ENCODE results near the gene PCDHA12. TPM values are rescaled to one million over a fixed set of nuclear protein-coding genes. Genes with fewer than 3 reads are reported as not detected.

PCDHA12 gene
- total RNA-seq, 1 experiment from 2014 or later, result not detected

Other genes with a start within 250 kb of the PCDHA12 start
- gene CD14, start 242.1 kb upstream of the PCDHA12 start, total RNA-seq (2014; rRNA removed; shearing (Covaris generic)), result 0.20 and 0.96 TPM in 2 replicates
- 6.8 and 9.2 TPM in 2 replicates for gene TMCO6, start 235.9 kb upstream of the PCDHA12 start, total RNA-seq (2014; rRNA removed; shearing (Covaris generic))
- 106 and 116 TPM in 2 replicates for gene NDUFA2, start 227.7 kb upstream of the PCDHA12 start, total RNA-seq (2014; rRNA removed; shearing (Covaris generic))
- 93.8 and 130 TPM in 2 replicates for gene IK, start 227.5 kb upstream of the PCDHA12 start, total RNA-seq (2014; rRNA removed; shearing (Covaris generic))
- 11.2 and 15.4 TPM in 2 replicates for gene WDR55, start 210.4 kb upstream of the PCDHA12 start, total RNA-seq (2014; rRNA removed; shearing (Covaris generic))
- 0.10 and 0.12 TPM in 2 replicates for gene DND1, start 201.7 kb upstream of the PCDHA12 start, total RNA-seq (2014; rRNA removed; shearing (Covaris generic))
- gene HARS1, start 183.9 kb upstream of the PCDHA12 start, total RNA-seq (2014; rRNA removed; shearing (Covaris generic)), result 52.0 and 62.3 TPM in 2 replicates
- 22.6 and 25.5 TPM in 2 replicates for gene HARS2, start 183.9 kb upstream of the PCDHA12 start, total RNA-seq (2014; rRNA removed; shearing (Covaris generic))
- gene ZMAT2, start 174.9 kb upstream of the PCDHA12 start, total RNA-seq (2014; rRNA removed; shearing (Covaris generic)), result 44.6 and 45.5 TPM in 2 replicates
- under 0.01 TPM in 1 of 2 replicates, not detected in the other for gene PCDHA1, start 89.2 kb upstream of the PCDHA12 start, total RNA-seq (2014; rRNA removed; shearing (Covaris generic))
- not detected in 2 replicates for gene PCDHA2, start 80.5 kb upstream of the PCDHA12 start, total RNA-seq (2014; rRNA removed; shearing (Covaris generic))
- gene PCDHA3, start 74.3 kb upstream of the PCDHA12 start, total RNA-seq (2014; rRNA removed; shearing (Covaris generic)), result not detected in 2 replicates
- under 0.01 and 0.12 TPM in 2 replicates for gene PCDHA4, start 68.2 kb upstream of the PCDHA12 start, total RNA-seq (2014; rRNA removed; shearing (Covaris generic))
- 0.12 TPM in 1 of 2 replicates, not detected in the other for gene PCDHA5, start 53.7 kb upstream of the PCDHA12 start, total RNA-seq (2014; rRNA removed; shearing (Covaris generic))
- 0.10 and 0.12 TPM in 2 replicates for gene PCDHA6, start 47.3 kb upstream of the PCDHA12 start, total RNA-seq (2014; rRNA removed; shearing (Covaris generic))
- gene PCDHA7, start 41.0 kb upstream of the PCDHA12 start, total RNA-seq (2014; rRNA removed; shearing (Covaris generic)), result 0.88 and 1.1 TPM in 2 replicates
- 0.10 and 0.12 TPM in 2 replicates for gene PCDHA8, start 34.1 kb upstream of the PCDHA12 start, total RNA-seq (2014; rRNA removed; shearing (Covaris generic))
- gene PCDHA9, start 26.9 kb upstream of the PCDHA12 start, total RNA-seq (2014; rRNA removed; shearing (Covaris generic)), result not detected in 2 replicates
- not detected in 2 replicates for gene PCDHA10, start 19.4 kb upstream of the PCDHA12 start, total RNA-seq (2014; rRNA removed; shearing (Covaris generic))
- gene PCDHA11, start 6.4 kb upstream of the PCDHA12 start, total RNA-seq (2014; rRNA removed; shearing (Covaris generic)), result not detected in 2 replicates
- gene PCDHA13, start 6.8 kb downstream of the PCDHA12 start, total RNA-seq (2014; rRNA removed; shearing (Covaris generic)), result not detected in 2 replicates
- not detected in 2 replicates for gene PCDHAC1, start 51.0 kb downstream of the PCDHA12 start, total RNA-seq (2014; rRNA removed; shearing (Covaris generic))
- not detected in 2 replicates for gene PCDHAC2, start 91.2 kb downstream of the PCDHA12 start, total RNA-seq (2014; rRNA removed; shearing (Covaris generic))
- gene PCDHB1, start 176.1 kb downstream of the PCDHA12 start, total RNA-seq (2014; rRNA removed; shearing (Covaris generic)), result not detected in 2 replicates
- 0.88 and 0.96 TPM in 2 replicates for gene PCDHB2, start 219.3 kb downstream of the PCDHA12 start, total RNA-seq (2014; rRNA removed; shearing (Covaris generic))
- gene PCDHB3, start 225.2 kb downstream of the PCDHA12 start, total RNA-seq (2014; rRNA removed; shearing (Covaris generic)), result 0.12 and 0.20 TPM in 2 replicates
- gene PCDHB4, start 246.5 kb downstream of the PCDHA12 start, total RNA-seq (2014; rRNA removed; shearing (Covaris generic)), result under 0.01 and 0.12 TPM in 2 replicates